Memory B cell (primary cell): ENCODE measurements around the gene C19orf67.

ENCODE experiments used
- ATAC-seq: fragments of 150-1000 bp; cut with Tn5 transposase; 2 replicates; pipeline ENCODE4 v1.10.0; 2021; ENCODE audit warnings: low read depth, mild to moderate bottlenecking, moderate library complexity
- DNase-seq, 2 donors: peaks; one replicate each; pipeline ENCODE4 v3.0.0; 2022; ENCODE audit warnings: low spot score in 2 of 2
- H3K27ac Mint-ChIP-seq: one replicate; pipeline ENCODE4 v1.8.0; 2022; ENCODE audit warnings: mild to moderate bottlenecking, moderate library complexity, mixed read lengths
- H3K27me3 Mint-ChIP-seq: one replicate; pipeline ENCODE4 v1.8.0; 2022; ENCODE audit warnings: mixed read lengths
- H3K36me3 Mint-ChIP-seq: one replicate; pipeline ENCODE4 v1.8.0; 2022; ENCODE audit warnings: mild to moderate bottlenecking, mixed read lengths
- H3K4me1 Mint-ChIP-seq: one replicate; pipeline ENCODE4 v1.8.0; 2022; ENCODE audit warnings: mixed read lengths
- H3K4me3 Mint-ChIP-seq: one replicate; pipeline ENCODE4 v1.8.0; 2022; ENCODE audit warnings: mild to moderate bottlenecking, moderate library complexity, mixed read lengths
- H3K9me3 Mint-ChIP-seq: one replicate; pipeline ENCODE4 v1.8.0; 2022; ENCODE audit warnings: mixed read lengths

The C19orf67 gene

GRCh38 chr19:14114854-14115253 is 29.3 kb upstream of the C19orf67 start:
- DNase-seq (peak; percentile 28 to 46), ATAC-seq (no peak)
- no peak overlapping the region for H3K27ac Mint-ChIP-seq
- peaks cover 29% of the 10 kb centered on the region for H3K4me1 Mint-ChIP-seq
- H3K9me3 Mint-ChIP-seq = no peaks in the 10 kb centered on the region
- H3K4me3 Mint-ChIP-seq = no peak overlapping the region
- H3K36me3 Mint-ChIP-seq = no peaks in the 10 kb centered on the region
- no peaks in the 10 kb centered on the region for H3K27me3 Mint-ChIP-seq

GRCh38 chr19:14114439-14114838 is 28.9 kb upstream of the C19orf67 start:
- H3K27me3 Mint-ChIP-seq = no peaks in the 10 kb centered on the region
- no peak overlapping the region for H3K4me3 Mint-ChIP-seq
- no peak for ATAC-seq
- no peaks in the 10 kb centered on the region for H3K9me3 Mint-ChIP-seq
- H3K27ac Mint-ChIP-seq = no peak overlapping the region
- no peak for DNase-seq
- no peaks in the 10 kb centered on the region for H3K36me3 Mint-ChIP-seq
- H3K4me1 Mint-ChIP-seq = peaks cover 29% of the 10 kb centered on the region

GRCh38 chr19:14113762-14114414 is 28.3 kb upstream of the C19orf67 start:
- no peaks in the 10 kb centered on the region for H3K9me3 Mint-ChIP-seq
- ATAC-seq (no peak), DNase-seq (peak in 1 of 2 donors; percentile 40)
- H3K4me3 Mint-ChIP-seq = no peak overlapping the region
- H3K4me1 Mint-ChIP-seq = peaks cover 29% of the 10 kb centered on the region
- no peak overlapping the region for H3K27ac Mint-ChIP-seq
- no peaks in the 10 kb centered on the region for H3K27me3 Mint-ChIP-seq
- no peaks in the 10 kb centered on the region for H3K36me3 Mint-ChIP-seq

- Mint-ChIP-seq H3K9me3 (no peaks in the 10 kb centered on the region), H3K27me3 (no peaks in the 10 kb centered on the region), H3K4me1 (peaks cover 23% of the 10 kb centered on the region), H3K27ac (no peak overlapping the region), H3K4me3 (no peak overlapping the region), H3K36me3 (no peaks in the 10 kb centered on the region)
- no peak for ATAC-seq
- no peak for DNase-seq
These were observed 27.3 kb upstream of the C19orf67 start for GRCh38 chr19:14112809-14113385.

GRCh38 chr19:14112051-14112808 is 26.6 kb upstream of the C19orf67 start:
- no peak overlapping the region for H3K27ac Mint-ChIP-seq
- H3K9me3 Mint-ChIP-seq = no peaks in the 10 kb centered on the region
- H3K4me1 Mint-ChIP-seq = peaks cover 23% of the 10 kb centered on the region
- H3K36me3 Mint-ChIP-seq = no peaks in the 10 kb centered on the region
- H3K4me3 Mint-ChIP-seq = no peak overlapping the region
- DNase-seq (no peak), ATAC-seq (no peak)
- H3K27me3 Mint-ChIP-seq = no peaks in the 10 kb centered on the region

DNA sequence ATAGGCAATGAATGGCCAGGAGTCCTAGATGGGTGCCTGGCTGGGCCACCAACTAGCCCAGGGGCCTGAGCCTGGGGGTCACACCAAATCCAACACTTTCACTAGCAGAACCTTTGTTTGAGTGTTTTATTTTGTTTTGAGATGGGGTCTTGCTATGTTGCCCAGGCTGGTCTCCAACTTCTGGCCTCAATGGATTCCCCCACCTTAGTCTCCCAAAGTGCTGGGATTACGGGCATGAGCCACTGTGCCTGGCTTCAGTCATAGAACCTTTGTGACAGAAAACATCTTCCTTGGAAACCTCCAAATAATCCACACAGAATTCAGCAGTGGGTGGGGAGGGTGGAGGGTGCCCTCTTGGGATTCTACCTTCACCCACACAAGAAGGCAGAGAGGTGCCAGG is 25.9 kb upstream of the C19orf67 start:
- ATAC-seq = no peak
- Mint-ChIP-seq H3K9me3 (no peaks in the 10 kb centered on the region), H3K4me1 (peaks cover 18% of the 10 kb centered on the region), H3K4me3 (no peak overlapping the region), H3K36me3 (peaks cover 2% of the 10 kb centered on the region), H3K27me3 (no peaks in the 10 kb centered on the region), H3K27ac (no peak overlapping the region)
- DNase-seq = no peak

DNA sequence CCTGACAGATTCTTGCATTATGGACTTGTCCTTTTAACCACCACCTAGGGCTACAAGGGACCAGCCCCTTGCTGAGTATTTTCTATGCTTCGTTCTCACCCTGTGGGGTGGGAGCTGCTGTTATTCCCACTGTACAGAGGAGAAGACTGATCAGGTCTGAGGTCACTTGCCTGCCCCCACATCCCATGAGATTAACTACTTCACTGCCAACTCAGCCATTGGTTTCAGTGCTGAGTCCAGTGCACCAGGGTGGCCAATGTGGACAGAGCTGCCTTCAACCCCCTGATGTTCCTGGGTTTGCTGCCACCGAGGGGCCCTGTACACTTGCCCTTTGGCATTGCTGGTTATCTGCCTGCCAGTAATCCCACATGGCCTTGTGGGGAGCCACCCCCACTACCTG is 25.1 kb upstream of the C19orf67 start:
- H3K4me1 Mint-ChIP-seq = peaks cover 12% of the 10 kb centered on the region
- ATAC-seq (no peak), DNase-seq (no peak)
- peaks cover 4% of the 10 kb centered on the region for H3K36me3 Mint-ChIP-seq
- no peaks in the 10 kb centered on the region for H3K27me3 Mint-ChIP-seq
- no peak overlapping the region for H3K4me3 Mint-ChIP-seq
- H3K27ac Mint-ChIP-seq = no peak overlapping the region
- no peaks in the 10 kb centered on the region for H3K9me3 Mint-ChIP-seq

GRCh38 chr19:14107581-14108461 is 22.2 kb upstream of the C19orf67 start:
- no peaks in the 10 kb centered on the region for H3K27me3 Mint-ChIP-seq
- ATAC-seq (no peak), DNase-seq (no peak)
- H3K9me3 Mint-ChIP-seq = no peaks in the 10 kb centered on the region
- no peak overlapping the region for H3K4me3 Mint-ChIP-seq
- no peak overlapping the region for H3K27ac Mint-ChIP-seq
- peaks cover 6% of the 10 kb centered on the region for H3K36me3 Mint-ChIP-seq
- H3K4me1 Mint-ChIP-seq = peaks cover 2% of the 10 kb centered on the region

DNA sequence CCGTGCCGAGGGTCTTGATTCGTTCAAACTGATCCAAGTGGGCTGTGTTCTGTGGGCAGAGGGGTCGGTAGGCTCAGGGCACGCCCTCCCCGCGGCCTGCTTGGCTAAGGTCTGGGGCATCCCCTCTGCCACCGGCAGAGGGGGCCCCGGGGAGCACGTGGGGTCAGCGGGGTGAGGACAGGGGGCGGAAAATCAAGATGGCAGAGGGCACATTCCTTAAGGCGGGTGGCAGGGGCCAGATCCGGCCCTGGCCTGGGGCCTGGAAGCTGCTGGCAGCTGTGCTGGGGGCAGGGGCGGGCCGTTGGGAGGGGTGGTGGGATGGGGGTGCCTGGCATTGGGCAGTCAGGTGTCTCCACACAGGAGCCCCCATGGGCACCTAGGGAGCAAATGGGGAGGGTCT is 21.3 kb upstream of the C19orf67 start:
- peaks cover 6% of the 10 kb centered on the region for H3K36me3 Mint-ChIP-seq

DNA sequence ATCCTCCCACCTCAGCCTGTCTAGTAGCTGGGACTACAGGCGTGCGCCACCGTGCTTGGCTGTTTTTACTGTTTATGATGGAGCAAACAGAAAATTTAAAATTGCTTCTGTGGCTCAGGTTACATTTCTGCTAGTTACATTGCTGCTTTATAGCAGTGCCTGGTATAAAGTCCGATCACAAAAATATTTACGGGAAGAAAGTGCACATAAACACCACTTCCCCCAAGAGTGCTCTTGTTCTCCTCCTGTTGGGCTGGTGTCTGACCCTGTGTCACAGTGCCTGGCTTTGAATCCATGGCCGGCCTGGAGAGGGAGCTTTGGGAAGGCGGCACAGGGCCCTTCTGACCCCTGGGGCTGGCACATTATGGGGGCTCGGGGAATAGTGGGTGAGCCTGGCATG is 20.1 kb upstream of the C19orf67 start:
- peaks cover 6% of the 10 kb centered on the region for H3K36me3 Mint-ChIP-seq
- no peak overlapping the region for H3K27ac Mint-ChIP-seq

More for the DNA sequence above, 21.3 kb upstream of the C19orf67 start:
- no peak overlapping the region for H3K27ac Mint-ChIP-seq
- no peaks in the 10 kb centered on the region for H3K27me3 Mint-ChIP-seq
- H3K9me3 Mint-ChIP-seq = no peaks in the 10 kb centered on the region
- ATAC-seq = no peak
- DNase-seq = no peak
- no peak overlapping the region for H3K4me3 Mint-ChIP-seq
- H3K4me1 Mint-ChIP-seq = peaks cover 2% of the 10 kb centered on the region

DNA sequence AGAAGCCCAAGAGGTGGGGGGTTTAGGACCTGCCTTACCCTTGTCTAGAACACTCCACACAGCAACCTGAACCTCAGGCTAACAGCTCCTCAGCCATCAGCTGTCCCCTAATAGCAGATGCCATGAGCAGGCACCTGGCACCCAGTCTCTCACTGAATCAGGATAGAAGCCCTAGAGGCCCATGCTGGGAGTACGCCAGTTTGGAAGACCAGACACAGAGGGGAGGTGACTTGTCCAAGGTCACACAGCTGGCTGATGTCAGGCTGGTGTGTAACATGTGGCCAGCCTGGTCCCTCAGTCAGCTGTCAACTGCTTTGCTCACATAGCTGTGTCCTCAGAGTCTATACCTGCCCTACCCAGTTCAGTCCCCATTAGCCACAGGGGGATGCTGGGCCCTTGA is 17.7 kb upstream of the C19orf67 start:
- Mint-ChIP-seq H3K4me3 (no peak overlapping the region), H3K9me3 (no peaks in the 10 kb centered on the region), H3K27ac (no peak overlapping the region)

More for the DNA sequence above, 20.1 kb upstream of the C19orf67 start:
- DNase-seq = no peak
- ATAC-seq = no peak
- Mint-ChIP-seq H3K9me3 (no peaks in the 10 kb centered on the region), H3K27me3 (no peaks in the 10 kb centered on the region), H3K4me1 (peaks cover 2% of the 10 kb centered on the region), H3K4me3 (no peak overlapping the region)

GRCh38 chr19:14102756-14103155 is 17.2 kb upstream of the C19orf67 start:
- Mint-ChIP-seq H3K4me1 (no peaks in the 10 kb centered on the region), H3K27me3 (no peaks in the 10 kb centered on the region), H3K9me3 (no peaks in the 10 kb centered on the region), H3K36me3 (peaks cover 6% of the 10 kb centered on the region), H3K27ac (no peak overlapping the region), H3K4me3 (no peak overlapping the region)
- DNase-seq = no peak
- ATAC-seq = no peak

More for the DNA sequence above, 17.7 kb upstream of the C19orf67 start:
- Mint-ChIP-seq H3K4me1 (no peaks in the 10 kb centered on the region), H3K36me3 (peaks cover 6% of the 10 kb centered on the region), H3K27me3 (no peaks in the 10 kb centered on the region)
- ATAC-seq (no peak), DNase-seq (no peak)

- Mint-ChIP-seq H3K27ac (no peak overlapping the region), H3K27me3 (no peaks in the 10 kb centered on the region), H3K9me3 (no peaks in the 10 kb centered on the region), H3K4me3 (no peak overlapping the region), H3K4me1 (no peaks in the 10 kb centered on the region), H3K36me3 (peaks cover 8% of the 10 kb centered on the region)
- ATAC-seq (no peak), DNase-seq (no peak)
These were observed 16.6 kb upstream of the C19orf67 start for GRCh38 chr19:14102102-14102696.
